NCI-H1436 (cell line): ENCODE measurements around the gene TARM1.
A peak's percentile ranks its signal among the peaks of the same experiment; 100 is the strongest.

Experiments used
- DNase-seq: peaks from one replicate; lab custom pipeline; 2025; lab: John Stamatoyannopoulos, UW

Gene TARM1

DNA sequence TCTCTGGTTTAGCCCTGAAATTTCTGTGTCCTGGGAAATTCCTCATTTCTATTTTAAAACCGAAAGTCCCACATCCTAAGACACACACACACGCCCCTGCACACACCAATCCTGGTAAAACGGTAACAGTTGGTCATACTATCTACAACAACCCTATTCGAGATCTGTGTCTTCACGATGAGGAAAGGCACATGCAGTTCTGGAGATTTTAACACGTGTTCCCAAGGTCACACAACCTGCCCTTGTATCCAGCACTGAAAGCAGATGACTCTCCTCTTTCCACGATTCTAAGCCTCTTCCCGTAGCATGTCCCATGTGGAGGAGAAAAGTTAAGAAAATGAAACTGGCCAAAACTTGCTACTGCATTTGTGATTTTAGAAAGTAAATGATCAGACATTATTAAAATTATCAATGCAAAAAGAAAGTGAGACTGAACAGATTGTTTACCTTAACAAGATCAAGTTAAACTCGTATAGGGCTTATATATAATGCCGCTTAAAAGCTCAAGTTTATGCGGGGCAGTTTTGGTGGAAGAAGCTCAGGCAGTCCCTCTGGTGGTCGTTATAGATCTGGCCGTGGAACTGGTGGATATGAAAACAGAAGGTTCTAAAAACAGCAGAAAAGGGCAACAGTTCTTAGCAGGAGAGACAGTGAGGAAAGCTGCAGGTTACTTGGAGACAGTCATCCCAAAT lies 50.1 kb downstream of the TARM1 start:
- DNase-seq, result no peak

GRCh38 chr19:54029930-54030490 lies 51.2 kb downstream of the TARM1 start:
- DNase-seq, result peak; percentile 67

DNA sequence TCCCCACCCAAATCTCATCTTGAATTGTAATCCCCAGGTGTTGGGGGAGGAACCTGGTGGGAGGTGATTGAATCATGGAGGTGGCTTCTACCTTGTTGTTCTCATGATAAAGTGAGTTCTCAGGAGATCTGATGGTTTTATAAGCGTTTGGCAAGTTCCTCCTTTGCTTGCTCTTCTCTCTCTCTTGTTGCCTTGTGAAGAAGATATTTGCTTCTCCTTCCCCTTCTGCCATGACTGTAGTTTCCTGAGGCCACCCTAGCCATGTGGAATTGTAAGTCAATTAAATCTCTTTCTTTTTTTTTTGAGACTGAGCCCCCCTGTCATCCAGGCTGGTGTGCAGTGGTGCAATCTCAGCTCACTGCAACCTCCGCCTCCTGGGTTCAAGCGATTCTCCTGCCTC lies 51.9 kb downstream of the TARM1 start:
- no peak for DNase-seq

- DNase-seq, result no peak
These were observed 54.5 kb downstream of the TARM1 start for GRCh38 chr19:54026656-54027055.

GRCh38 chr19:54024660-54025059 lies 56.5 kb downstream of the TARM1 start:
- no peak for DNase-seq

DNA sequence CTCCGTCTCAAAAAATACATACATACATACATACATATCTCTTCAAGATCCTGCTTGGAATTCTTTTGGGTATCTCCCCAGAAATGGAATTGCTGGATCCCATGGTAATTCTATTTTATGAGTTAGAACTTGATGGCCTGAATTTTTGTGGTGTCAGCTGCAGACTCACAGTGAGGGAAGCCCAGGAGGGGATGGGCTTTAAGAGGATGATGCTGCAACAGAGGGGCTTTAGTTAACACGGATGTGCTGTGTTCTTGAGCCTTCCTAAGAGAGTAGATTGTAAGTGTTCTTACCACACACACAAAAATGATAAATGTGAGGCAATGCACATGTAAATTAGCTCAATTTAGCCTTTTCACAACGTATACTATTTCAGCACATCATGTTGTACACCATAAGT lies 58.0 kb downstream of the TARM1 start:
- no peak for DNase-seq

DNA sequence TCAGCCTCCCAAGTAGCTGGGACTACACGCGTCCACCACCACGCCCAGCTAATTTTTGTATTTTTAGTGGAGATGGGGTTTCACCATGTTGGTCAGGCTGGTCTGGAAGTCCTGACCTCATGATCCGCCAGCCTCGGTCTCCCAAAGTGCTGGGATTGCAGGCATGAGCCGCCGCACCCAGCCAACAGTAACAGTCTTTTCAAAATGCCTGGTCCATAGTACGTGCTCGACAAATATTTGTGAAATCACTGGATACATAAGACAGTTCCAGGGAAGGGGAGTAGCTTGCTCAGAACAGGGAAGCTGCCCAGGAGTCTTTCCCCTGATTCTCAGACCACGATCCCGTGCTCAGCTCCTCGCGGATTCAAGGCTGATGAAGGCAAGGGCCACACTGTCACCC lies 59.2 kb downstream of the TARM1 start:
- no peak for DNase-seq

DNA sequence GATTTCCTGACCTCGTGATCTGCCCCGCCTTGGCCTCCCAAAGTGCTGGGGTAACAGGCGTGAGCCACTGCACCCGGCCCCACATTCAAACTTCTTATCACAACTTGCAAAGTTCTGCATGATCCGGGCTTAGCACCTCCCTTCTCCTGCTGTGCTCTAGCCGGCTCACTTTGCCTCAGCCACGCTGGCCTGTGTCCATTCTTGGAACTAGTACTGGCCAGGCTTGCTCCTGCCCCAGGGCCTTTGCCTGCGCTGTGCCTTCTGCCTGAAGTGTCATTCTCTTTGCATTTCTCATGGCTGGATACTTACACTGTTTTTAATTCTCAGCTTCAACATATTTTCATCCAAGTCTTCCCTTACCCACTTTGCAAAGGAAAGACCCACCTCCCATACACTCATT lies 59.8 kb downstream of the TARM1 start:
- no peak for DNase-seq
